ENCODE data around the gene CRYBA1. TPM values are rescaled to one million over a fixed set of nuclear protein-coding genes. Genes with fewer than 3 reads are reported as not detected.

The CRYBA1 gene
- polyA plus RNA-seq, 1 donor = not detected

GRCh38 chr17:29279397-29280070 is 32.9 kb downstream of the CRYBA1 start:
- no peak for DNase-seq (ENCODE audit: low read depth)

- DNase-seq (ENCODE audit: low read depth) = no peak
Measured at GRCh38 chr17:29283496-29283895, 36.8 kb downstream of the CRYBA1 start.

GRCh38 chr17:29283961-29284360 is 37.3 kb downstream of the CRYBA1 start:
- DNase-seq (ENCODE audit: low read depth) = no peak

GRCh38 chr17:29289852-29290251 is 43.2 kb downstream of the CRYBA1 start:
- no peak for DNase-seq (ENCODE audit: low read depth)

- peak; percentile 58 for DNase-seq (ENCODE audit: low read depth)
Measured at GRCh38 chr17:29291163-29291752, 44.6 kb downstream of the CRYBA1 start.

- DNase-seq (ENCODE audit: low read depth) = no peak
Measured at GRCh38 chr17:29292071-29292991, 45.7 kb downstream of the CRYBA1 start.

GRCh38 chr17:29292992-29293889 is 46.6 kb downstream of the CRYBA1 start:
- no peak for DNase-seq (ENCODE audit: low read depth)

GRCh38 chr17:29293890-29294579 is 47.4 kb downstream of the CRYBA1 start, which contains the start of gene NUFIP2:
Gene NUFIP2, minus strand, starts transcription at chr17:29294148. Its CDS starts 89 bp downstream, at chr17:29294059.
- DNase-seq (ENCODE audit: low read depth) = peak; percentile 95

GRCh38 chr17:29294580-29294900 is 47.9 kb downstream of the CRYBA1 start:
- DNase-seq (ENCODE audit: low read depth) = no peak

- DNase-seq (ENCODE audit: low read depth) = no peak
Measured at GRCh38 chr17:29295420-29295819, 48.8 kb downstream of the CRYBA1 start.

GRCh38 chr17:29299031-29299430 is 52.4 kb downstream of the CRYBA1 start:
- DNase-seq (ENCODE audit: low read depth) = no peak

GRCh38 chr17:29303386-29303785 is 56.7 kb downstream of the CRYBA1 start:
- DNase-seq (ENCODE audit: low read depth) = no peak

Other genes starting within 250 kb of the CRYBA1 start
- 0.34 TPM for gene SEZ6, start 240.8 kb upstream of the CRYBA1 start, polyA plus RNA-seq (ENCODE audit: insufficient read length)
- gene PIPOX, start 203.7 kb upstream of the CRYBA1 start, polyA plus RNA-seq (ENCODE audit: insufficient read length) = 1.9 TPM
- gene MYO18A, start 66.5 kb upstream of the CRYBA1 start, polyA plus RNA-seq (ENCODE audit: insufficient read length) = 292 TPM
- gene NUFIP2, start 47.3 kb downstream of the CRYBA1 start, polyA plus RNA-seq (ENCODE audit: insufficient read length) = 31.3 TPM
- gene TAOK1, start 143.5 kb downstream of the CRYBA1 start, polyA plus RNA-seq (ENCODE audit: insufficient read length) = 32.3 TPM

Data from forelimb muscle (tissue), 1 donor.